GM19397 (cell line): ENCODE results near the gene DNAJC13.

ENCODE experiments used
- ATAC-seq: cut with Tn5 transposase; IDR thresholded peaks from one replicate; pipeline ENCODE4 v1.9.1; 2021; ENCODE audit warnings: mild to moderate bottlenecking, moderate library complexity; ENCODE audit not compliant: unreplicated experiment

DNAJC13 gene

DNA sequence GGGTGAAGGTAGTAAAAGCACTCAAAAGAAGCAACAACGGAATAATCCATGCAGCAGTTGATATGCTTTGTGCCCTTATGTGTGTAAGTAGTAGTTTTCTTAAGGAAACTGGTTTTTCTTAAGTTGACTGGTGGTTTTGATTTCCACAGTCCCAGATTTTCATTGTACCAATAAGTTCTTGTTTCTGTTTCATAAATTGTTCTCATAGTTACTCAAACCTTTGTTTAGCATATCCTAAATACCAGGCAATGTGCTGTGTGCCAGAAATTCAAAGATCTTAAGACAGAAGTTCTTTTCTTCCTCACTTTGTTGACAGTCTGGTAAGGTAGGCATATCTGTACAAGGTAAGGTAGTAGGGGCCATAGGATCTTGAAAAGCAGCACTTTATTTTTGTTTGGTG is 40.0 kb downstream of the DNAJC13 start:
- no peak for ATAC-seq

- ATAC-seq = no peak
These were observed 42.2 kb downstream of the DNAJC13 start for GRCh38 chr3:132459551-132459950.

GRCh38 chr3:132461544-132461943 is 44.2 kb downstream of the DNAJC13 start:
- no peak for ATAC-seq

DNA sequence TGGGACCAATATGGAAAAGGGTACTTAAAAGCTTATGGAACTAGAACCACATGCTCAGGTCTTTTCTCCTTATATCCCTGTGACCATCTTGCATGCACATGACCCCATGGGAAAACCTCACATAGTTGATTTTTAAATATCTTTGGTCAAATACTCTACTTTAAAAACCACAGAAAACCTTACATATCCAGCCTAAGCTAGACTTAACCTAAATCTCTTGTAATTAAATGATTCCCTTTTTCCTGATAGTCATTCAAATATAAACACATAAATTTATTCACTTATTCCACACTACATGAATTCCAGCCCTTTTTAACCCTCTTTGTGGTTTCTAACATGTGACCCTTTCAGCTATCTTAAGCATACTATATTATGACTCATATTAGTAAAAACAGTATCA is 46.8 kb downstream of the DNAJC13 start:
- ATAC-seq = no peak

DNA sequence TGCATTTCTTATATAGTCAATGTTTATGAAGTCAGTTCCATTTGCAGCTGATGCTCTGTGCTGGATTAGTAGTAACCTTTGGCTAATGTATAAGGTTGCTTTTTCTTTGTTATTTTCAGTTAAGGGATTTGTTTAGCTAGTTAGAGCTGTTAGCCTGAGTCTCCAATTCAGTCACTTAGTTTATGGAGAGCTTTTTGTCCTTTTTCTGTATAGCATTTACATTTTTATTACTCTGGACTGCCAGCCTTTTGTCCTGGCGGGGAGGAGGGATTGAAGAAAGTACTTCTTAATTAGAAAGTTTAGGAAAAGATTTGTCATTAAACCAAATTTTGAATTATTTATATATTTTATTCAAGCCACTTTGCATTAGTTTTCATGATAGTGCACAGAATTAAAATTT is 52.0 kb downstream of the DNAJC13 start:
- no peak for ATAC-seq

GRCh38 chr3:132486099-132486498 is 68.8 kb downstream of the DNAJC13 start:
- ATAC-seq = no peak

GRCh38 chr3:132488151-132488550 is 70.8 kb downstream of the DNAJC13 start:
- no peak for ATAC-seq

DNA sequence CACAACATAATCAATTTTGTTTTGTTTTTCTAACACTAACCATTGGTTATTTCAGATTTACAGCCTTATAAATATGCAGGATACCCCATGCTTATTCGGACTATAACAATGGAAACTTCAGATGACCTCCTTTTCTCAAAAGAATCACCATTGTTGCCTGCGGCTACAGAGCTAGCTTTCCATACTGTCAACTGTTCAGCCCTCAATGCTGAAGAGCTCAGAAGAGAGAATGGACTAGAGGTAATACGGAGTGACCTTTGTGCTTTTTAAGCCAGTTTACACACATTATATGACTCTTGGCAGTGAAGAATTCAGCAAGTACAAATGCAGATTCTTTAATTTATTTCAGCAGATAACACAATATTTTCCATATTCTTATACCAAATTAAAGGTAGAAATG is 81.8 kb downstream of the DNAJC13 start:
- no peak for ATAC-seq

DNA sequence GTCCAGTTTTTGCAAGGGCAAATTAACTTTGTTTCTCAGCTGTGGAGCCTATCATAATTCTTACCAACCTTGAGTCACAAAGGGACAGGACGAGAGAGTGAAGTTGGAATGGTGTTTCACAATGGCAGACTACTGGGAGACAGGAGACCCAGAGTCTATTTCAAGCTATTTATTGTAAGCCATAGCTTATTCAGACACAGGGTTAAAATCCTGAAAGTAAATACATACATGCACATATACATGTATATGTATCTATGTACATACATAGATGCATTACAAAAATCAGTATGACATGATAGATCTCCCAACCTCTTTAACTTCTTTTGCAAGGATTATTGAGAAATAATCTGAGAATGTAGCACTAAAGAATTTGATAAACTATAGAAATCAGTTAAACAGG is 86.3 kb downstream of the DNAJC13 start:
- no peak for ATAC-seq

DNA sequence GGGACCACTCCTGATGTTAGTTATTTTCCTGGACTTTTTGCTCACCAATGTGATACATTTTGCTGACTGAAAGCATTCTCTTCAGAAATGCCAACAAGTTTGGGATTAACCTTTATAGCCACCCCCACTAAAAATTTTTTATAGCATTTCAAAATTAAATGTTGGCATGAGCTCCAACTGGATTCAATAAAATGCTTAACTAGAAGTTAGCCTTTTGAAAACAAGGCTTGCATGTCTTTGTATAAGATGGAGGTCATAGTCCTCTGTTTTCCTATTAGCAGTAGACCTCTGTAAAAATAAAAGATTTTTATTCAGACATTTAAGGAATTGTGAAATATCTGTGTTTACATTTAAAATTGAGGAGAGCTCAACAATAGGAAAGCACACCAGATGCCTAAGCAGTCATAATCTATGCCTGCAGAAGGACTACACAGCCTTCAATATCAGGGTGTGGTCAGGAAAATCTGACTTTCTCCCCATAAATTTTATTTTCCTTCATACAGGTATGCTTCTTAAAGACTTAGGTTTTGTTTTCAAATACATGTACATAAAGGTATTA is 87.2 kb downstream of the DNAJC13 start:
- no peak for ATAC-seq

DNA sequence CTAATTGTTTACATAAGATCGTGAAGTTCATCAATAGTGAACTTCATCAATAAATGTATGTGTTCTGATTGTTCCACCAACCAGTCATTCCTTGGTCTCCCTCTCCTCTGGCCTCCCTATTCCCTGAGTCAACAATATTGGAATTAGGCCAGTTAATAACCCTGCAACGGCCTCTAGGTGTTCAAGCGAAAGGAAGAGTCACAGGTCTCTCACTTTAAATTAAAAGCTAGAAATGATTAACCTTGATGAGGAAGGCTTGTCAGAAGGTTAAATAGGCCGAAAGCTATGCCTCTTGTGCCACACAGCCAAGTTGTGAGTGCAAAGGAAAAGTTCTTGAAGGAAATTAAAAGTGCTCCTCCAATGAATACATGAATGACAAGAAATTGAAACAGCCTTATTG is 90.4 kb downstream of the DNAJC13 start:
- ATAC-seq = no peak

- no peak for ATAC-seq
These were observed 91.8 kb downstream of the DNAJC13 start for GRCh38 chr3:132509096-132509495.

GRCh38 chr3:132509506-132509905 is 92.2 kb downstream of the DNAJC13 start:
- no peak for ATAC-seq

GRCh38 chr3:132513057-132513456 is 95.8 kb downstream of the DNAJC13 start:
- no peak for ATAC-seq

DNA sequence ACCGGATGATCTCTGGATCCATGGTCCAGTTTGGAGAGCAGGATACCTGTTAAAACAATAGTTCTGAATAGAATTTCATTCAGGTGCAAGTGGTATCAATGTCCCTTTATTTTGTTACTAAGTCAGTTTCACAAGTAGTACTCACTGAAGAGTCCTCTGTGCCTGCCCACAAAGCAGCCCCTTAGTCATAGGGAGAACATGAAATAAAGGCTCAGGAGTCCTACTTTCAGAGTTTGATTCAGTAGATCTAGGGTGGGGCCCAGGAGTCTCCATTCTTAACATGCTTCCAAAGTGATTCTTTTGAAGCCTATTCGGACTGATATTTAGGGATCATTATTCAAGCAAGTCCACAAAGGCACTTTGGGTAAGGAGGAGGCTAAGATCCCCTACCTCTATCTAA is 100.0 kb downstream of the DNAJC13 start:
- ATAC-seq = no peak

GRCh38 chr3:132519914-132520313 is 102.6 kb downstream of the DNAJC13 start:
- ATAC-seq = no peak

GRCh38 chr3:132521901-132522300 is 104.6 kb downstream of the DNAJC13 start:
- no peak for ATAC-seq

- peak; percentile 74 for ATAC-seq
These were observed 105.1 kb downstream of the DNAJC13 start for GRCh38 chr3:132522353-132522752.

DNA sequence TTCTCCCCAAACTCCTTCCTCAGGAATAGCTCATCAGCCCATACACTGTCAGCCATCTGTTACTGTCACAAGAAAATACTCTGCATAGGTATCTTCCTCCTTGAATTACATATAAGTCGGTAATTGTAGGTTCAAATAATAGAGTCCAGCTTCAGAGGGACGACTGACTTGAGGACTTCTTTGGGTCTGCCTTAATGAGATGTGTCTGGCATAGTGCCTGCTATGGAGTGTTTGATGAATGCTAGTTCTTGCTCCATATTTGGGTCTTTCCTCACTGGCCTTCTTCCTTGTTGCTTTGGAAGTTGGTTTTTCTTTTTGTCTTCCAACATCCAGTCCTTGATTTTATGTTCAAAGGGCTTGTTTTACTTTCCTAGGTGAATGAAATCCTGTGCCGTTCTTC is 113.3 kb downstream of the DNAJC13 start:
- ATAC-seq = no peak

DNA sequence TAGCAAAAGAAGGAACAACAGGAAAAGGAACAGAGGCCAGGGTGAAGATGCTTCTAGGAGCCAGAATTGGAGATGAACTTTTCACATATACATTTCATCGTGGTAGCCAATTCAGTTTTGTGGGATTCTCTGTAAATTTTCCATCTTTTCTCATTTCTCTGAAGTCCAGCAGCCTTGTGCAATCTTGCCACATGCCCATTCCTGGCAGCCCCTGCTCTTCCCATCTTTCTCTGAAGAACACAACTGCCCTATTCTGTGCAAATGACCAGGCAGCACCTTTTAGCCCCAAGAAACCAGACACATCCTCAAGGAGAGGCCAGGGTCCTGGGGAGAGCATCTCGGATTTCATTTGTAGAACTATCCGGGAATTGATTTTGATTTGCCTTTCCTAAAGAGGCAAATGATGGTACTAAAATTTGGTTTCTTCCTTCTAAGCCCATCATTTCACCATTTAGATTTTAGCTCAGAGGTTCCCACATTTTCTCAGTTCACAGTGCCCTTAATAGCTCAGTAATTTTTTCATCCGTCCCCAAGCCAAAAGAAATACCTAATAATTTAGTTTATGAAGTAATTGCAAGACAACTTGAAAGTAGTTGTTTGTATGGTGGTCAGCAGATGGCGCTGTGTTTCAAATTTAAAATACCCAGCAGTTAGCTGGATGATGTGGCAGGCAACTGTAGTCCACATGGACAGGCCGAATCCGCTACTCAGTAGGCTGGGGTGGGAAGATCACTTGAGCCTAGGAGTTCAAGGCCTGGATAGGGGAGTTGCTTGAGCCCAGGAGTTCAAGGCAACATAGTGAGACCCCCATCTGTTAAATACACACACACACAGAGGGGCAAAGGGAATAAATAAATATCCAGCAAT is 118.5 kb downstream of the DNAJC13 start:
- no peak for ATAC-seq

GRCh38 chr3:132536442-132537153 is 119.3 kb downstream of the DNAJC13 start:
- ATAC-seq = no peak

- no peak for ATAC-seq
These were observed 120.0 kb downstream of the DNAJC13 start for GRCh38 chr3:132537297-132537696.
